ENCODE data around the gene SZRD1. TPM values are rescaled to one million over a fixed set of nuclear protein-coding genes. Genes with fewer than 3 reads are reported as not detected.

SZRD1 gene
- total and polyA plus RNA-seq, 7 donors, result 65.0 to 106 (median 77.3) TPM

GRCh38 chr1:16445052-16445451 is 78.0 kb downstream of the SZRD1 start:
- DNase-seq, result no peak
- Histone ChIP-seq H3K27ac (no peak overlapping the region), H3K4me1 (peaks cover 0 to 35% (median 23%) of the 10 kb centered on the region in 4 donors), H3K4me3 (no peak overlapping the region), H3K36me3 (peaks cover 16 to 66% (median 34%) of the 10 kb centered on the region in 4 donors), H3K9me3 (no peaks in the 10 kb centered on the region), H3K27me3 (no peaks in the 10 kb centered on the region)
- intact Hi-C loops (cut with DNase I), result loop anchor here (10.0 kb wide), 1 partner anchor 170 kb away; the partner anchor contains the start of gene NBPF1
- TF ChIP-seq POLR2AphosphoS5 (IDR thresholded peaks at IDR 0.05) (no peak), POLR2A (IDR thresholded peaks at IDR 0.05) (no peak), EP300 (IDR thresholded peaks at IDR 0.05) (no peak)
- WGBS, 2 donors, result 91 to 95% methylated on average over 4 of the region's 4 CpGs

DNA sequence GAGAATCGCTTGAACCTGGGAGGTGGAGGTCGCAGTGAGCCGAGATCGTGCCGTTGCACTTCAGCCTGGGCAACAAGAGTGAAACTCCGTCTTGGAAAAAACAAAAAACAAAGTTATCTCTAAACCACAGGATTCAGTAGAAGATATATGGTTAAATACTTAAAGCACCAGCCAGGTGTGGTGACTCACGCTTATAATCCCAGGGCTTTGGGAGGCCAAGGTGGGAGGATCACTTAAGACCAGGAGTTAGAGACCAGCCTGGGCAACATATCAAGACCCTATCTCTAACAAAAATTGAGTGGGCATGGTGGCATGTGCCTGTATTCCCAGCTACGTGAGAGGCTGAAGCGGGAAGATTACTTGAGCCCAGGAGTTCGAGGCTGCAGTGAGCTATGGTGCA is 79.1 kb downstream of the SZRD1 start:
- H3K27ac ChIP-seq, result no peak overlapping the region
- no peak for TF ChIP-seq POLR2AphosphoS5 (IDR thresholded peaks at IDR 0.05)
- TF ChIP-seq, protein P1, sequence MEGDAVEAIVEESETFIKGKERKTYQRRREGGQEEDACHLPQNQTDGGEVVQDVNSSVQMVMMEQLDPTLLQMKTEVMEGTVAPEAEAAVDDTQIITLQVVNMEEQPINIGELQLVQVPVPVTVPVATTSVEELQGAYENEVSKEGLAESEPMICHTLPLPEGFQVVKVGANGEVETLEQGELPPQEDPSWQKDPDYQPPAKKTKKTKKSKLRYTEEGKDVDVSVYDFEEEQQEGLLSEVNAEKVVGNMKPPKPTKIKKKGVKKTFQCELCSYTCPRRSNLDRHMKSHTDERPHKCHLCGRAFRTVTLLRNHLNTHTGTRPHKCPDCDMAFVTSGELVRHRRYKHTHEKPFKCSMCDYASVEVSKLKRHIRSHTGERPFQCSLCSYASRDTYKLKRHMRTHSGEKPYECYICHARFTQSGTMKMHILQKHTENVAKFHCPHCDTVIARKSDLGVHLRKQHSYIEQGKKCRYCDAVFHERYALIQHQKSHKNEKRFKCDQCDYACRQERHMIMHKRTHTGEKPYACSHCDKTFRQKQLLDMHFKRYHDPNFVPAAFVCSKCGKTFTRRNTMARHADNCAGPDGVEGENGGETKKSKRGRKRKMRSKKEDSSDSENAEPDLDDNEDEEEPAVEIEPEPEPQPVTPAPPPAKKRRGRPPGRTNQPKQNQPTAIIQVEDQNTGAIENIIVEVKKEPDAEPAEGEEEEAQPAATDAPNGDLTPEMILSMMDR (IDR thresholded peaks at IDR 0.05), result no peak
- TF ChIP-seq EP300 (IDR thresholded peaks at IDR 0.05), result no peak
- no peak for TF ChIP-seq POLR2A (IDR thresholded peaks at IDR 0.05)
- 93 to 98% methylated on average over 10 of the region's 10 CpGs for WGBS, 2 donors
- H3K36me3 ChIP-seq, result peaks cover 16 to 77% (median 41%) of the 10 kb centered on the region in 4 donors
- DNase-seq, result no peak
- peaks cover 0 to 28% (median 19%) of the 10 kb centered on the region in 4 donors for H3K4me1 ChIP-seq
- H3K27me3 ChIP-seq, result no peaks in the 10 kb centered on the region
- no peaks in the 10 kb centered on the region for H3K9me3 ChIP-seq
- intact Hi-C loops (cut with DNase I), result loop anchor here (10.0 kb wide), 1 partner anchor 169 kb away; the partner anchor contains the start of gene NBPF1
- no peak overlapping the region for H3K4me3 ChIP-seq

DNA sequence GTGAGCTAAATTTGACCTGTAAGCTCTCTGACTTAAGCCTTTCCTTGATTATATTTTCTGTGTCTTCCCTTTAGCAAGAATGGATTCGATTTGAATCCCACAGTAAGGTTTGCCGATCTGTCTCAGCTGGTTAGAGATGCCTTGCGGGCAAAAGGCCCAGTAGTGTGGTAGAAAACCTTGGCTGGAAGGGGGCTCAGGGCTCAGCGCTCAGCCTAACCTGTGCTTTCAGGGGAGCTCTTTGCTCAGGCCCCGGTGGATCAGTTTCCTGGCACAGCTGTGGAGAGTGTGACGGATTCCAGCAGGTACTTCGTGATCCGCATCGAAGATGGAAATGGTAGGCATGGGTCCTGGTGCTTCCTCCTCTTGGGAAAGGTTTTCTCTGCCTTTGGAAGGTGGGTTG is 80.6 kb downstream of the SZRD1 start:
- WGBS, 2 donors, result 97 to 98% methylated on average over 9 of the region's 9 CpGs
- Histone ChIP-seq H3K4me1 (peaks cover 0 to 13% (median 6%) of the 10 kb centered on the region in 4 donors), H3K36me3 (peaks cover 16 to 92% (median 51%) of the 10 kb centered on the region in 4 donors)

More for the DNA sequence above, 80.6 kb downstream of the SZRD1 start:
- Histone ChIP-seq H3K27ac (no peak overlapping the region), H3K4me3 (no peak overlapping the region), H3K9me3 (no peaks in the 10 kb centered on the region), H3K27me3 (no peaks in the 10 kb centered on the region)
- intact Hi-C loops (cut with DNase I), result loop anchor here (10.0 kb wide), 1 partner anchor 167 kb away; the partner anchor contains the start of gene NBPF1
- TF ChIP-seq EP300 (IDR thresholded peaks at IDR 0.05), result no peak
- DNase-seq, result no peak

Other genes starting within 250 kb of the SZRD1 start
- gene EPHA2, start 211.2 kb upstream of the SZRD1 start, total RNA-seq, result 1 to 10 TPM; 3.3 to 6.4 (median 4.9) TPM
- 10 to 100 TPM in 1 of 3 donors, 1 to 10 TPM in 2; 6.0 to 24.7 (median 9.9) TPM for gene EPHA2, start 211.2 kb upstream of the SZRD1 start, polyA plus RNA-seq
- gene ARHGEF19, start 154.6 kb upstream of the SZRD1 start, total RNA-seq, result 1 to 10 TPM in 3 of 4 donors, not detected in 1; 2.5 to 4.4 (median 3.6) TPM
- 10 to 100 TPM in 1 of 3 donors, 1 to 10 TPM in 2; 2.5 to 10.8 (median 7.2) TPM for gene ARHGEF19, start 154.6 kb upstream of the SZRD1 start, polyA plus RNA-seq
- gene CPLANE2, start 130.1 kb upstream of the SZRD1 start, total RNA-seq, result 1 to 10 TPM; 2.5 to 7.1 (median 3.2) TPM
- gene CPLANE2, start 130.1 kb upstream of the SZRD1 start, polyA plus RNA-seq, result 1 to 10 TPM; 3.7 to 7.4 (median 6.0) TPM
- gene FBXO42, start 14.8 kb upstream of the SZRD1 start, total RNA-seq, result 10 to 100 TPM; 16.6 to 29.6 (median 20.4) TPM
- 10 to 100 TPM in 1 of 3 donors, 1 to 10 TPM in 2; 8.8 to 12.1 (median 9.0) TPM for gene FBXO42, start 14.8 kb upstream of the SZRD1 start, polyA plus RNA-seq
- gene SPATA21, start 70.2 kb downstream of the SZRD1 start, total RNA-seq, result not detected
- gene SPATA21, start 70.2 kb downstream of the SZRD1 start, polyA plus RNA-seq, result under 1 TPM; under 0.01 to 0.23 (median 0.17) TPM
- 10 to 100 TPM; 22.8 to 38.0 (median 31.2) TPM for gene NECAP2, start 73.5 kb downstream of the SZRD1 start, total RNA-seq
- gene NECAP2, start 73.5 kb downstream of the SZRD1 start, polyA plus RNA-seq, result 10 to 100 TPM; 54.7 to 59.2 (median 59.1) TPM
- under 1 TPM; under 0.01 TPM for gene RNU1-1, start 147.0 kb downstream of the SZRD1 start, total RNA-seq
- gene RNU1-1, start 147.0 kb downstream of the SZRD1 start, polyA plus RNA-seq, result not detected
- gene NBPF1, start 246.3 kb downstream of the SZRD1 start, total RNA-seq, result 10 to 100 TPM; 30.3 to 80.9 (median 37.2) TPM
- gene NBPF1, start 246.3 kb downstream of the SZRD1 start, polyA plus RNA-seq, result 10 to 100 TPM; 12.1 to 42.8 (median 21.0) TPM

All from sigmoid colon (tissue), 7 donors.